Measurements from ENCODE around the gene HSP90AB1. TPM values are rescaled to one million over a fixed set of nuclear protein-coding genes. Genes with fewer than 3 reads are reported as not detected.

Gene HSP90AB1
- total RNA-seq, 4 donors from 2014 or later, result 433 to 696 (median 601) TPM

DNA sequence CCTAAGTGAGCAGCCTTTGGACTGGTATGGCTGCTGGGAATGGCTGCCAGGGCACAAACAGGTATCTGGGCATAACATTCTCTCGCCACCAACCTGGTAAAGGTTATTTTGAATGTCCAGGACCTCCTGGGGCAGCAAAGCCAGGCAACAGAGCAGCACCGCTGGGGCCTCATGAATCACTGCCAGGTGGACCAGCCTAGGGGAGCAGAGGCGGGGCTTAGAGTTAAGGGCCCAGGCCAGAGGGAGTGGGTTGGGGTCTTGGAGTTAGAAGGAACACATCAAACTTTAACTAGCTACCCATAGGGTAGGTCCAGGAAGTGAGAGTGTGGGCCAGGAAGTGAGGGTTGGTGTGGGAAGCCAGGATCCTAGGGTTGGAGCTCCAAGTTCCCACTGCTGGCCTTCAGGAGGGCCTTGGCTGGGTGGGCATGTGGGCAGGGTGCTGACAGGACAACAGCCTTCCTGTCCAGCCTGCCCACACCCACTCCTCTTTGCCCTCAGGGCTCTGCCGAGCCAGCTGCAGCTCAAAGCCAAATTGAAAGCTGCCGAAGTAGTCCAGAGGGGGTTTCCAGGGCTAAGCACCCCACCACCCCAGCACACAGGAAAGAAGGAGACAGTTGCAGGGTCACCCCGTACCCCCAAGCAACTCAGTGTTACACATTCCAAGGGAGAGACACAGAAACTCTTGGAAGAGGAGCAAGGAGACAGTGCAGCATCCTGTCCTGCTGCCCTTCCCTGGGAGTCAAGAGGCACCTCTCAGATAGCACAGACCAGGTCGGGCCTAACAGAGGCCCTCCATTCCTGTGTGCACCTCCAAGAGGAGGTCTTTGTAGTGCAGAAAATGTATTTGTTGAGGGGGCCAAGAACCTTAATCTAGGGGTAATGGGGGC is 15.8 kb downstream of the HSP90AB1 start:
- H3K4me1 ChIP-seq, result peaks cover 26 to 47% (median 29%) of the 10 kb centered on the region in 3 donors
- peaks cover 0 to 33% (median 4%) of the 10 kb centered on the region in 3 donors for H3K36me3 ChIP-seq
- intact Hi-C loops (cut with DNase I), result no loop called here
- no peaks in the 10 kb centered on the region for H3K9me3 ChIP-seq
- TF ChIP-seq POLR2A (IDR thresholded peaks at IDR 0.05) (no peak), CTCF (IDR thresholded peaks at IDR 0.05) (no peak)
- no peak for DNase-seq
- no peaks in the 10 kb centered on the region for H3K27me3 ChIP-seq
- peak overlapping the region; percentile 8 to 87 (median 44) for H3K27ac ChIP-seq
- H3K4me3 ChIP-seq, result peak overlapping the region in 3 of 4 donors; percentile 67 to 96 (median 90)
- WGBS, 2 donors, result 50 to 57% methylated on average over 5 of the region's 7 CpGs

DNA sequence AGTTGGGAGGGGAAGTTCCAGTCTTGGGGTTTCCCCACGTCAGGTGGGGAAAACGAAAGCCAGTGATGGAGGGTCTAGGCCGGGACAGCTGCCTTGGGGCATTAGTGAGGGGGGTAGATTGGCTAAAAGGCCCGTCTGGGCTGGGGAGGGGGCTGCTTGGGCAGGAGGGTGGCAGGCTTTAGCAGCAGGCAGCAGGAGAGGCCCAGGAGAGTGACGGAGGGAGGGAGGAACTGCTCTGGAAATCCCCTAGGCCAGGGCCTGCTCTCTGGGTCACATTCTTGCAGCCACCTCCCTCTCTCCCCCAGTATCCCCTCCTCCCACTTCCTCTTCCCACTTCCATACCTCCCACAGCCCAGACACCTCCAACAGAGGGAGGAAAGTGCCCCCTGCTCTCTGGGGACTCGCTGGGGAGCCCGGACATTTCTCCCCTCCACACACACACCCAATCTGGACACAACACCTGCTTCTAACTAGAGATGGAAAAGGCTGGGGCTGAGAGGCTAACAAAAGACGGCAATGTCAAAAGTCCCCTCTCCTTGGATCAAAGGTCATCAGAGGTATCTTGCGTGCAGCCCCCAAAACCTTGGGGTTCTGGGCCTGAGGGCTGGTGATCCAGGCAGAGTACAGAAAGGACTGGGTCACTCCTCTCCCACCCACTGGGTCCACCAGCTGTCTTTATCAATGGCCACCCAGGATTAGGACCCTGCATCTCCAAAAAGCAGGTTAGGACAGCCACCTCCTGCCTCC is 16.6 kb downstream of the HSP90AB1 start:
- H3K9me3 ChIP-seq, result no peaks in the 10 kb centered on the region
- intact Hi-C loops (cut with DNase I), result no loop called here
- TF ChIP-seq POLR2A (IDR thresholded peaks at IDR 0.05), result no peak
- TF ChIP-seq CTCF (IDR thresholded peaks at IDR 0.05), result no peak
- H3K27ac ChIP-seq, result peak overlapping the region; percentile 8 to 87 (median 44)
- peaks cover 25 to 41% (median 26%) of the 10 kb centered on the region in 3 donors for H3K4me1 ChIP-seq
- DNase-seq, result no peak
- H3K27me3 ChIP-seq, result peaks cover 0 to 6% (median 2%) of the 10 kb centered on the region in 4 donors
- WGBS, 2 donors, result 19 to 27% methylated on average over 6 to 8 of the region's 9 CpGs
- peaks cover 0 to 30% (median 4%) of the 10 kb centered on the region in 3 donors for H3K36me3 ChIP-seq
- peak overlapping the region; percentile 67 to 96 (median 82) for H3K4me3 ChIP-seq

- DNase-seq, result peak; percentile 39
- 2 to 4% methylated on average over 7 to 8 of the region's 13 CpGs for WGBS, 2 donors
Measured at GRCh38 chr6:44264154-44265006, 17.5 kb downstream of the HSP90AB1 start.

More at GRCh38 chr6:44264154-44265006, 17.5 kb downstream of the HSP90AB1 start:
- Histone ChIP-seq H3K9me3 (no peaks in the 10 kb centered on the region), H3K27ac (peak overlapping the region; percentile 77 to 92 (median 84)), H3K4me3 (peak overlapping the region; percentile 67 to 96 (median 82)), H3K36me3 (peaks cover 0 to 21% (median 4%) of the 10 kb centered on the region in 3 donors), H3K4me1 (peaks cover 25 to 41% (median 26%) of the 10 kb centered on the region in 3 donors), H3K27me3 (peaks cover 0 to 15% (median 2%) of the 10 kb centered on the region in 4 donors)
- intact Hi-C loops (cut with DNase I), result loop anchor here (5.0 kb wide), 1 partner anchor 73 kb away; no protein-coding TSS in a partner anchor
- TF ChIP-seq POLR2A (IDR thresholded peaks at IDR 0.05), result peak in 1 of 4 donors; percentile 15
- no peak for TF ChIP-seq CTCF (IDR thresholded peaks at IDR 0.05)
